Upper lobe of left lung (tissue), 4 donors: ENCODE measurements around the gene ZXDC.

ENCODE experiments used
- CTCF ChIP-seq, 6 experiments: fragments of 450-650 bp in 4 of 6; fragments of 200-600 bp in 2 of 6; sonication (generic) in 2 of 6; IDR thresholded peaks; one replicate each; pipeline ENCODE4 v1.5.1; 2016 to 2019; ENCODE audit warnings: antibody characterized with exemption in 6 of 6
- EP300 ChIP-seq, 4 donors: sonication (generic); formaldehyde crosslinking; IDR thresholded peaks; one replicate each; pipeline ENCODE4 v1.5.1; 2017; ENCODE audit warnings: antibody characterized with exemption in 4 of 4, control low read depth in 2 of 4
- POLR2A ChIP-seq, 4 donors: fragments of 450-650 bp; IDR thresholded peaks; one replicate each; pipeline ENCODE4 v1.5.1; 2016 to 2017; ENCODE audit warnings: antibody characterized with exemption in 4 of 4, mild to moderate bottlenecking in 2 of 4

GRCh38 chr3:126450744-126451143 is 24.9 kb downstream of the ZXDC start:
- TF ChIP-seq POLR2A (IDR thresholded peaks at IDR 0.05) (no peak), CTCF (IDR thresholded peaks at IDR 0.05) (no peak), EP300 (IDR thresholded peaks at IDR 0.05) (no peak)
